Measurements from ENCODE around the gene RAB31. TPM values are rescaled to one million over a fixed set of nuclear protein-coding genes. Genes with fewer than 3 reads are reported as not detected.

RAB31 gene
- total and polyA plus RNA-seq, 2 of the 13 experiments (the other 11 are each of a cell fraction or from before 2014, with no cell fraction given) = 1.1 to 1.7 TPM

DNA sequence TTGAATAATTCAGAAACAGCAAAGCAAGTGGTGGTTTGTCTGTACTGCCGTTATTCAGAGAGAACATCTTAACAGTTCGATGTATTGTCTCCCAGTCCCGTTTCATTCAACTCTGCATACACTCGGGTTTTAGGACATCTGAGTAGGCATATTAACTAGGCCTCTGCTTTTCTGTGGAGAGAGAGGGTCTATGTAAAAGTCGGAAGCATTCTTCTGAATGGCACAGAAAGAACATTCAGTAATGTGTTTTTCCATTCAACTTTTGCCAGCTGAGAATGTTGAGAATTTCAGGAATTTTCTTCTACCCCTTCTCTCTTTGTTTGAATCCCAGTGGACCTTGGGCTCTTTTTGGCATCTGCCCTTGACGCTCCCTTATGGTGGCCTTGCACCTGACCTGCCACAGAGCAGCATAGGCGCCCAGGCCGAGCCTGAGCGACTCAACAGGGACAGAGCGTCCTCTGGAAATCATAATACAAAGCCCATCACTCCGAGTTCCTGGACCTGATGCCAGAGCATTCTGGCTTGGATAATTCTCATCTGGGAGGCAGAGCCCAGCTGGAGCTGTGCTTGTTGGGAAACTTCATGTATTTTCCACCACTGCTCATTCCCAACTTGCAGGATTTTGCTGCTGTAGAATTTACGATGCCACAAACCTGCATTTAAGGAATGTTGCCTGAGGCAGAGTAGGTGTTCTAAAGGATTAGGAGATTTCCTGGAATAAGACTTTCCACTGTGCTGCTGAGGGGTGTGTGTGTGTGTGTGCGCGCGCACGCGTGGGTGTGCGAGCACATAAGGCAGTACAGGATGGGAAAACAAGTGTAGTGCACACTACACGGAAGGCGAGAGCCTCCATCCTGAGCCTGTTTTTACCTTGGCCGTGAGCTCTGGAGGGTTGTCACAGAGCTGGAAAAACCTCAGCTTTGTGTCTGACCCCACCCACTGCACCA, 100.5 kb downstream of the RAB31 start (continued):
- TF ChIP-seq, protein P1, sequence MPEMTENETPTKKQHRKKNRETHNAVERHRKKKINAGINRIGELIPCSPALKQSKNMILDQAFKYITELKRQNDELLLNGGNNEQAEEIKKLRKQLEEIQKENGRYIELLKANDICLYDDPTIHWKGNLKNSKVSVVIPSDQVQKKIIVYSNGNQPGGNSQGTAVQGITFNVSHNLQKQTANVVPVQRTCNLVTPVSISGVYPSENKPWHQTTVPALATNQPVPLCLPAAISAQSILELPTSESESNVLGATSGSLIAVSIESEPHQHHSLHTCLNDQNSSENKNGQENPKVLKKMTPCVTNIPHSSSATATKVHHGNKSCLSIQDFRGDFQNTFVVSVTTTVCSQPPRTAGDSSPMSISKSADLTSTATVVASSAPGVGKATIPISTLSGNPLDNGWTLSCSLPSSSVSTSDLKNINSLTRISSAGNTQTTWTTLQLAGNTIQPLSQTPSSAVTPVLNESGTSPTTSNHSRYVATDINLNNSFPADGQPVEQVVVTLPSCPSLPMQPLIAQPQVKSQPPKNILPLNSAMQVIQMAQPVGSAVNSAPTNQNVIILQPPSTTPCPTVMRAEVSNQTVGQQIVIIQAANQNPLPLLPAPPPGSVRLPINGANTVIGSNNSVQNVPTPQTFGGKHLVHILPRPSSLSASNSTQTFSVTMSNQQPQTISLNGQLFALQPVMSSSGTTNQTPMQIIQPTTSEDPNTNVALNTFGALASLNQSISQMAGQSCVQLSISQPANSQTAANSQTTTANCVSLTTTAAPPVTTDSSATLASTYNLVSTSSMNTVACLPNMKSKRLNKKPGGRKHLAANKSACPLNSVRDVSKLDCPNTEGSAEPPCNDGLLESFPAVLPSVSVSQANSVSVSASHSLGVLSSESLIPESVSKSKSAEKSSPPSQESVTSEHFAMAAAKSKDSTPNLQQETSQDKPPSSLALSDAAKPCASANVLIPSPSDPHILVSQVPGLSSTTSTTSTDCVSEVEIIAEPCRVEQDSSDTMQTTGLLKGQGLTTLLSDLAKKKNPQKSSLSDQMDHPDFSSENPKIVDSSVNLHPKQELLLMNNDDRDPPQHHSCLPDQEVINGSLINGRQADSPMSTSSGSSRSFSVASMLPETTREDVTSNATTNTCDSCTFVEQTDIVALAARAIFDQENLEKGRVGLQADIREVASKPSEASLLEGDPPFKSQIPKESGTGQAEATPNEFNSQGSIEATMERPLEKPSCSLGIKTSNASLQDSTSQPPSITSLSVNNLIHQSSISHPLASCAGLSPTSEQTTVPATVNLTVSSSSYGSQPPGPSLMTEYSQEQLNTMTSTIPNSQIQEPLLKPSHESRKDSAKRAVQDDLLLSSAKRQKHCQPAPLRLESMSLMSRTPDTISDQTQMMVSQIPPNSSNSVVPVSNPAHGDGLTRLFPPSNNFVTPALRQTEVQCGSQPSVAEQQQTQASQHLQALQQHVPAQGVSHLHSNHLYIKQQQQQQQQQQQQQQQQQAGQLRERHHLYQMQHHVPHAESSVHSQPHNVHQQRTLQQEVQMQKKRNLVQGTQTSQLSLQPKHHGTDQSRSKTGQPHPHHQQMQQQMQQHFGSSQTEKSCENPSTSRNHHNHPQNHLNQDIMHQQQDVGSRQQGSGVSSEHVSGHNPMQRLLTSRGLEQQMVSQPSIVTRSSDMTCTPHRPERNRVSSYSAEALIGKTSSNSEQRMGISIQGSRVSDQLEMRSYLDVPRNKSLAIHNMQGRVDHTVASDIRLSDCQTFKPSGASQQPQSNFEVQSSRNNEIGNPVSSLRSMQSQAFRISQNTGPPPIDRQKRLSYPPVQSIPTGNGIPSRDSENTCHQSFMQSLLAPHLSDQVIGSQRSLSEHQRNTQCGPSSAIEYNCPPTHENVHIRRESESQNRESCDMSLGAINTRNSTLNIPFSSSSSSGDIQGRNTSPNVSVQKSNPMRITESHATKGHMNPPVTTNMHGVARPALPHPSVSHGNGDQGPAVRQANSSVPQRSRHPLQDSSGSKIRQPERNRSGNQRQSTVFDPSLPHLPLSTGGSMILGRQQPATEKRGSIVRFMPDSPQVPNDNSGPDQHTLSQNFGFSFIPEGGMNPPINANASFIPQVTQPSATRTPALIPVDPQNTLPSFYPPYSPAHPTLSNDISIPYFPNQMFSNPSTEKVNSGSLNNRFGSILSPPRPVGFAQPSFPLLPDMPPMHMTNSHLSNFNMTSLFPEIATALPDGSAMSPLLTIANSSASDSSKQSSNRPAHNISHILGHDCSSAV (CRISPR knock-in tag; IDR thresholded peaks at IDR 0.05; ENCODE audit: borderline replicate concordance) = no peak
- no peak for TF ChIP-seq ZNF282 (IDR thresholded peaks at IDR 0.05; ENCODE audit: partially characterized antibody)
- TF ChIP-seq KLF16 (CRISPR knock-in tag; IDR thresholded peaks at IDR 0.05) = peak in 1 of 2 experiments; percentile 37; a peak in 1 of 4 replicates
- TF ChIP-seq HMG20B (CRISPR knock-in tag; conservative IDR thresholded peaks at IDR 0.05) = 0 out of 2 replicates have a peak, but pooled peaks have one; percentile 36
- peak; percentile 74 for TF ChIP-seq ZSCAN9 (CRISPR knock-in tag; IDR thresholded peaks at IDR 0.05; ENCODE audit: borderline replicate concordance)
- no peak for TF ChIP-seq SMC3 (IDR thresholded peaks at IDR 0.05; ENCODE audit: low read length)
- no peak for TF ChIP-seq PAWR (CRISPR knock-in tag; IDR thresholded peaks at IDR 0.05; ENCODE audit: borderline replicate concordance)
- TF ChIP-seq, protein P2, sequence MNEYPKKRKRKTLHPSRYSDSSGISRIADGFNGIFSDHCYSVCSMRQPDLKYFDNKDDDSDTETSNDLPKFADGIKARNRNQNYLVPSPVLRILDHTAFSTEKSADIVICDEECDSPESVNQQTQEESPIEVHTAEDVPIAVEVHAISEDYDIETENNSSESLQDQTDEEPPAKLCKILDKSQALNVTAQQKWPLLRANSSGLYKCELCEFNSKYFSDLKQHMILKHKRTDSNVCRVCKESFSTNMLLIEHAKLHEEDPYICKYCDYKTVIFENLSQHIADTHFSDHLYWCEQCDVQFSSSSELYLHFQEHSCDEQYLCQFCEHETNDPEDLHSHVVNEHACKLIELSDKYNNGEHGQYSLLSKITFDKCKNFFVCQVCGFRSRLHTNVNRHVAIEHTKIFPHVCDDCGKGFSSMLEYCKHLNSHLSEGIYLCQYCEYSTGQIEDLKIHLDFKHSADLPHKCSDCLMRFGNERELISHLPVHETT (CRISPR knock-in tag; conservative IDR thresholded peaks at IDR 0.05) = no peak
- no peak for TF ChIP-seq ZNF329 (CRISPR knock-in tag; IDR thresholded peaks at IDR 0.05; ENCODE audit: low read depth)
- TF ChIP-seq, protein P3, sequence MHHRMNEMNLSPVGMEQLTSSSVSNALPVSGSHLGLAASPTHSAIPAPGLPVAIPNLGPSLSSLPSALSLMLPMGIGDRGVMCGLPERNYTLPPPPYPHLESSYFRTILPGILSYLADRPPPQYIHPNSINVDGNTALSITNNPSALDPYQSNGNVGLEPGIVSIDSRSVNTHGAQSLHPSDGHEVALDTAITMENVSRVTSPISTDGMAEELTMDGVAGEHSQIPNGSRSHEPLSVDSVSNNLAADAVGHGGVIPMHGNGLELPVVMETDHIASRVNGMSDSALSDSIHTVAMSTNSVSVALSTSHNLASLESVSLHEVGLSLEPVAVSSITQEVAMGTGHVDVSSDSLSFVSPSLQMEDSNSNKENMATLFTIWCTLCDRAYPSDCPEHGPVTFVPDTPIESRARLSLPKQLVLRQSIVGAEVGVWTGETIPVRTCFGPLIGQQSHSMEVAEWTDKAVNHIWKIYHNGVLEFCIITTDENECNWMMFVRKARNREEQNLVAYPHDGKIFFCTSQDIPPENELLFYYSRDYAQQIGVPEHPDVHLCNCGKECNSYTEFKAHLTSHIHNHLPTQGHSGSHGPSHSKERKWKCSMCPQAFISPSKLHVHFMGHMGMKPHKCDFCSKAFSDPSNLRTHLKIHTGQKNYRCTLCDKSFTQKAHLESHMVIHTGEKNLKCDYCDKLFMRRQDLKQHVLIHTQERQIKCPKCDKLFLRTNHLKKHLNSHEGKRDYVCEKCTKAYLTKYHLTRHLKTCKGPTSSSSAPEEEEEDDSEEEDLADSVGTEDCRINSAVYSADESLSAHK (CRISPR knock-in tag; IDR thresholded peaks at IDR 0.05; ENCODE audit: borderline replicate concordance) = no peak
- no peak for TF ChIP-seq CEBPZ (IDR thresholded peaks at IDR 0.05; ENCODE audit: low read length)
- no peak for TF ChIP-seq MXI1 (IDR thresholded peaks at IDR 0.05; ENCODE audit: borderline replicate concordance, low read depth, low read length)
